C4-2B (cell line): ENCODE data around the gene NCBP3.

Experiments
- H3K27ac ChIP-seq: fragments of 450-650 bp; 2 replicates; pipeline ENCODE4 v1.5.1; 2017
- ZFX ChIP-seq: fragments of 450-650 bp; IDR thresholded peaks from 2 replicates; pipeline ENCODE4 v1.6.1; 2017
- TF ChIP-seq, protein P1 (sequence below): fragments of 450-650 bp; conservative IDR thresholded peaks from 2 replicates; pipeline ENCODE4 v1.5.1; 2017; ENCODE audit warnings: mild to moderate bottlenecking

The NCBP3 gene

DNA sequence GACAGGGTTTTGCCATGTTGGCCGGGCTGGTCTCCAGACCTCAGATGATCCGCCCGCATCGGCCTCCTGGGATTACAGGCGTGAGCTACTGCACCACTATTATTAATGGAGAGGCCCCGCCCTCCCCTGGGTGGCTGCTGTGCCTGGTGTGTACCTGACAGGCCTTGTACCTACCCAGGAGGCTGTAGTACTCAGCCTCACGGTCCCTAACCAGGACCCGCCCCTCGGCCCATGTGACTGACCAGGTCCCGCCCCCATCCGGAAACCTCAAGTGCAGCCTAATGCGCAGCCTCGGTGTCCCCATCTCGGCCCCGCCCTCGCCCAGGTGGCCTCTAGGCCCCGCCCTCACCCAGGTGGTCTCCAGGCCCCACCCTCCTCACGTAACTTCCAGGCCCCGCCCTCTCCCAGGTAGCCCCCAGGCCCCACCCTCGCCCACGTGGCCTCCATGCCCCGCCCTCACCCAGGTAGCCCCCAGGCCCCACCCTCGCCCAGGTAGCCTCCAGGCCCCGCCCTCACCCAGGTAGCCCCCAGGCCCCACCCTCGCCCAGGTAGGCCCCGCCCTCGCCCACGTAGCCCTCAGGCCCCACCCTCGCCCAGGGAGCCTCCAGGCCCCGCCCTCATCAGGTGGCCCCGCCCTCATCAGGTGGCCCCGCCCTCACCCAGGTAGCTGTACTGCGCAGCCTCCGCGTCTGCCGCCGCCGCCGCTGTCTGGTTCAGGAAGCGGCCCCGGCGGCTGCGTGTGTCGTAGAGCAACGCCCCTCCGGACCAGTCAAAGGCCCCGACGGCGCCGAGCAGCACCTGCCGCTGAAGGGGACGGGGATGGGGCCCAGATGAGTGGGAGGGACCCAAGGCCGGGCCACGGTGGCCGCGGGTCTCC, 91.3 kb downstream of the NCBP3 start:
- TF ChIP-seq ZFX, result peak; percentile 44; the same call in 1 of the 2 replicates
- TF ChIP-seq, protein P1, sequence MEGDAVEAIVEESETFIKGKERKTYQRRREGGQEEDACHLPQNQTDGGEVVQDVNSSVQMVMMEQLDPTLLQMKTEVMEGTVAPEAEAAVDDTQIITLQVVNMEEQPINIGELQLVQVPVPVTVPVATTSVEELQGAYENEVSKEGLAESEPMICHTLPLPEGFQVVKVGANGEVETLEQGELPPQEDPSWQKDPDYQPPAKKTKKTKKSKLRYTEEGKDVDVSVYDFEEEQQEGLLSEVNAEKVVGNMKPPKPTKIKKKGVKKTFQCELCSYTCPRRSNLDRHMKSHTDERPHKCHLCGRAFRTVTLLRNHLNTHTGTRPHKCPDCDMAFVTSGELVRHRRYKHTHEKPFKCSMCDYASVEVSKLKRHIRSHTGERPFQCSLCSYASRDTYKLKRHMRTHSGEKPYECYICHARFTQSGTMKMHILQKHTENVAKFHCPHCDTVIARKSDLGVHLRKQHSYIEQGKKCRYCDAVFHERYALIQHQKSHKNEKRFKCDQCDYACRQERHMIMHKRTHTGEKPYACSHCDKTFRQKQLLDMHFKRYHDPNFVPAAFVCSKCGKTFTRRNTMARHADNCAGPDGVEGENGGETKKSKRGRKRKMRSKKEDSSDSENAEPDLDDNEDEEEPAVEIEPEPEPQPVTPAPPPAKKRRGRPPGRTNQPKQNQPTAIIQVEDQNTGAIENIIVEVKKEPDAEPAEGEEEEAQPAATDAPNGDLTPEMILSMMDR, result no peak
- H3K27ac ChIP-seq, result peak overlapping the region; percentile 82

DNA sequence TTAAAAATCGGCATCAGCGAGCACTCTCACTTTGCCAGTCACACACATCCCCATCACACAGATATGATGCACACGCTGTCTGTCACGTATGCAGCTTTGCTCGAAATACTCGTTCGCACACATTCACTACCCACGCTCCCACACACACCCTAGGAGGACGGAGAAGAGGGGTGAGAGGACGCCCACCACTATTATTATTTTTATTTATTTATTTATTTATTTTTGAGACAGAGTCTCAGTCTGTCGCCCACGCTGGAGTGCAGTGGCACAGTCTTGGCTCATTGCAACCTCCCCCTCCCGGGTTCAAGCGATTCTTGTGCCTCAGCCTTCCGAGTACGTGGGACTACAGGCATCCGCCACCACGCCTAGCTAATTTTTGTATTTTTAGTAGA, 92.0 kb downstream of the NCBP3 start:
- no peak overlapping the region; the same call in 1 of the 2 replicates for H3K27ac ChIP-seq
- TF ChIP-seq, protein P1, result no peak
- no peak for TF ChIP-seq ZFX

DNA sequence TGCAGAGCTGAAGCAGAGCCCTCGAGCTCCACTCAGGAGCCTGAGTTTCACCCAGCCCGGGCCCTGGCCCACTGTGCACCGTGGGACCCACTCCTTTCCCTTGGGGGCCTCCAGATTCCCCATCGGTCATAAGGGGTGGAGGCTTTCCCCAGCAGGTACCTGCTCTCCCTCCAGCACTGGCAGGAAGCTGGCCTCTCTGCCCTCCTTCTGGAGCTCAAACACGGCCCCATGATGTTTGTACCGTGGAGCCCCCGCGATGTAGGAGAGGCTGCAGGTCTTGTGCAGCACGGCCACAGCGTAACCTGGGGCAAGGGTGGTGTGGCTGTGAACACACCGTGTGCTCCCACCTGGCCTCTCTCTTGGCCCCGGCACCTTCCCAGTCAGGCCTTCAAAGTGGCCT, 92.4 kb downstream of the NCBP3 start:
- H3K27ac ChIP-seq, result no peak overlapping the region; the same call in 1 of the 2 replicates
- TF ChIP-seq, protein P1, result no peak
- TF ChIP-seq ZFX, result no peak
